Hematopoietic multipotent progenitor cell (in vitro differentiated cells): Measurements from ENCODE around the gene HDAC5. TPM values are rescaled to one million over a fixed set of nuclear protein-coding genes. Genes with fewer than 3 reads are reported as not detected.
"Not testable (repeated sequence)": the region's sequence is repeated elsewhere in the genome, so short reads cannot be mapped to it uniquely, and the experiment has no call there.

Experiments used
- DNase-seq, 3 donors: peaks; one replicate each; pipeline ENCODE4 v3.0.0-alpha.2; 2011 to 2015; ENCODE audit warnings: low read depth in 2 of 3, low spot score in 2 of 3
- total RNA-seq: library from RNA; depleted of rRNA; stranded (reverse); fragments of >200 nt; gene quantifications from one replicate; pipeline ENCODE4 v1.2.3, GENCODE V29; 2012

The HDAC5 gene
- total RNA-seq, 1 donor = 102 TPM

DNA sequence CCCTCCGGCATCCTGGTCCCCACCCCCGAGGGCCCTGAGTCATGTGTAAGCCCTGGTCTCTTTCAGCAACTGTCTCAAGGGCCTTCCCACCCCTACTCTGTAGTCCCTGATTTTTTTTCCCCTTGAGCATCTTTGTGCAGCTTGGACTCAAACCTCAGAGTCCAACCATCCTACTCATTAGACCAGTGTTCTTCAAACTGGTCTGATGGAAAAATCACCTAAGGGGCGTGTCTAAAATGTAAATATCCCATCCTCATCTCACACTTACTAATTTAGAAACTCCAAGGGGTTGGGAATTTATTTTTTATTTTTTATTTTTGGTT is 52.3 kb downstream of the HDAC5 start:
- no peak for DNase-seq

DNA sequence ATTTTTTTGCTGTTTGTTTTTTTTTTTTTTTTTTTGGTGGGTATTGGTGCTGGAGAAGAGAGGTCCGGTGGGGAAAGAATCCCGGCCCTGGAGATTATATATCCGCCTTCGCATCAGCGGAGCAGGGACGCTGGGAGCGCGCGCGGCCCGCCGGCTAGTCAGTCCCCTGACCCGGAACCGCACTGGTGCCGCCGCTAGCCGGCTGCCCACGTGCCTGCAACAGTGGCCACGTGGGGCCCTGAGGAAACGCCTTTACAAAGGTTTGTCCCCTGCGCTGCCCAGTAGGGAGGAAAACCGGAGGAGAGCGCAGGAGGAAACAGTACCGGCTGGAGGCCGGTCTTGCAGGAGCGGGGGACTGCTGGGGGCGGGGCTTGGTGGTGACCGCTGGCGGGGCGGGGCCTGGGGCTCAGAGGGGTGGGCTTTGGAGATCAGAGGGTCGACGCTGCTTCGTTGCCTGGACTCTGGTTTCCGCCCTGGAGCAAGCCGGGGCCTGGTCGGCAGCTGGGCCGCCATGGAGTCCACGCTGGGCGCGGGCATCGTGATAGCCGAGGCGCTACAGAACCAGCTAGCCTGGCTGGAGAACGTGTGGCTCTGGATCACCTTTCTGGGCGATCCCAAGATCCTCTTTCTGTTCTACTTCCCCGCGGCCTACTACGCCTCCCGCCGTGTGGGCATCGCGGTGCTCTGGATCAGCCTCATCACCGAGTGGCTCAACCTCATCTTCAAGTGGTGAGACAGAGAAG is 52.8 kb downstream of the HDAC5 start, which contains the start of gene G6PC3:
G6PC3 (plus strand) TSS at position 281 of the 743 bp plus-strand sequence; CDS start at position 512, 231 bp downstream.
- DNase-seq = peak; percentile 43 to 96 (median 93)

DNA sequence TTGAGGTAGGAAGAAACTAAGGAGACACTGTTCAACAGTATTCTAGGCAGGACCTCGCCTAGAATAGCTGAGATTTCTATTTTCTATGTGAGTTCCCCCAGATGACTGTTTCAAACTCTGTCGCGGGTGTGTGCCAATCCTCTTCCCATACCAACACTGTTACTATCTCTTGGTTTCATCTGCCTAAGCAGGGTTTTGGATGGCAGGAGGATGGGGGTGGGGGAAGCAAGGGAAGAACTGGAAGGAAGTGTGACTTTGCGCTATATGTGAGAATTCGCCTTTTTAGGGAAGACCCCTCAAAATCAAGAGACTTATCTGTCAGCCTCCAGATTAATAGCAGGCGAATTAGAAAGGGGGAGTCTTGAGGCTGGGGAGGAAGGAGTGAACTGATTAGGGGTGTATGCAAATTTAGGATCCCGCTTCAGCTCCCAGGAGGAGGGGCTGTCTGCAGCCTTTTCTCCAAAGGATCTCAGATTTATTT is 53.4 kb downstream of the HDAC5 start:
- peak in 1 of 3 donors; percentile 24 for DNase-seq

- no peak for DNase-seq
Measured at GRCh38 chr17:44067545-44067940, 55.9 kb downstream of the HDAC5 start.

- peak; percentile 92 to 94 (median 92) for DNase-seq
Measured at GRCh38 chr17:44066204-44066930, 57.1 kb downstream of the HDAC5 start, which contains the start of gene LSM12. Gene LSM12 (minus strand): TSS chr17:44066671. CDS start chr17:44066587, 84 bp downstream.

DNA sequence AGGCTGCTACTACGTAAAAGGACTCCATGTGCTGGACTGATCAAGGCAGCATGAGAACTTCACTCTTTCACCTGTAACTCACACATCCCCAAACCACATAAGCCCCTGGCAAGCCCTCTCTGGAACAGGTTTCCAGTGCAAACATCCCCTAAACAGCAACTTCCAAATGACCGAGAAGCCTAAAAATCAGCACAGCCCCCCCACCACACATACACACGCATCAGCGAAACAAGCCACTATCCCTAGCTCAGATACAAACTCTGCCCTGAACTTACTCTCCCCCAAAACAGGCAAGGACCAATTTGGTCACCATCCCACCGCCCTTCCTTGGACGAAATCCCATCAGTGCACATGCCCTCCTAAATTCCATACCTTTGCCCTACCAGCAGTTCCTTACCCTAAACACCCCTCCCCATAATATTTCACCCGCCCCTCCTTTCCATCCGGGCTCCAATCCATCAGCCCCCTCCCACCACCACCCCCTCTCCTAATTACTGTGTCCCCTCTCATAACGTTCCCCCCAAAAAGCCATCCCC is 57.7 kb downstream of the HDAC5 start:
- peak in 2 of 3 donors; percentile 25 to 35 for DNase-seq

- DNase-seq = no peak
Measured at GRCh38 chr17:44063704-44064639, 59.5 kb downstream of the HDAC5 start.

GRCh38 chr17:44062871-44063270 is 60.6 kb downstream of the HDAC5 start:
- no peak for DNase-seq

DNA sequence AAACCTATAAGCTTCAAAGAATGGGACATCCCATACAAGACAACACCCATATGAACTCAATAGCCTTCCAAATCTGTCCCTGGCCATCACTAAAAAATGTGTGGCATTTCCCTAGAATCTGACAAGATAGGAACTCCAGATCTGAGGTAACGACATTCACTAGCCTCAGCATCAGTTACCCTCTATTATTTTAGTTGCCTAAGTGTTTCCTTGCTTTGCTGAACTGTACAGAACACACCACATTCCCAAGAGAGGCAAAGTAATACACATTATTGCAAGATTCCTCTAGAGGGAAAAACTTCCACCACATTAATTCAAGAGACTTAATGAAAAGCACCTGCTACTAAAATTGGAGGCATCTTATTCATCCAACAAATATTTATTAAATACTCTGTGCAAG is 62.0 kb downstream of the HDAC5 start:
- no peak for DNase-seq

DNA sequence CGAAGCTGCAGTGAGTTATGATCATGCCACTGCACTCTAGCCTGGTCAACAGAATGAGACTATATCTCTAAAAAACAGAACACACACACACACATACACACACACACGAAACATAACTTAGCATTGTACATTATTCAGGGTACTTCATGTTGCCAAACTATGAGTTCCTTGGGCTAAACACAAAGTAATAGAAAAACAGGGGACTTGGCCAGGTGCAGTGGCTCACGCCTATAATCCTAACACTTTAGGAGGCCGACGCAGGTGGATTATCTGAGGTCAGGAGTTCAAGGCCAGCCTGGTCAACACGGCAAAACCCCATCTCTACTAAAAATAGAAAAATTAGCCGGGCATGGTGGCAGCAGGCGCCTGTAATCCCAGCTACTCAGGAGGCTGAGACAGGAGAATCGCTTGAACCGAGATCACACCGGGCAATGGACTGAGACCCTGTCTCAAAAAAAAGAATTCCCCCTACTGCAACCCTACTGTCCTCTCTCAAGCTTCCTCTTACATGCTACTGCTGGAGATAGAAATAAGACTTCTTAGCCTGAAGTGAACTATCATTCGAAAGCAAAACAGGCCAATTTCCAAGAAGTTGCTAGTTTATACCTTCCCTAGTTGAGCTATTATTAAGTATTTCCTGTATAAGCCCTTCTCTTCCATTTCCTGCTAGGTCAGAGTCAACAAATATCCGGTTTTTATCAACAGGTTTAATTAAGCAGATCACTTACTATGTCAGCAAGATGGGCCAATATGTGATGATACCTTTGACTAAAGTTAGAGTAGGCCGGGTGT is 64.1 kb downstream of the HDAC5 start:
- DNase-seq = no peak

DNA sequence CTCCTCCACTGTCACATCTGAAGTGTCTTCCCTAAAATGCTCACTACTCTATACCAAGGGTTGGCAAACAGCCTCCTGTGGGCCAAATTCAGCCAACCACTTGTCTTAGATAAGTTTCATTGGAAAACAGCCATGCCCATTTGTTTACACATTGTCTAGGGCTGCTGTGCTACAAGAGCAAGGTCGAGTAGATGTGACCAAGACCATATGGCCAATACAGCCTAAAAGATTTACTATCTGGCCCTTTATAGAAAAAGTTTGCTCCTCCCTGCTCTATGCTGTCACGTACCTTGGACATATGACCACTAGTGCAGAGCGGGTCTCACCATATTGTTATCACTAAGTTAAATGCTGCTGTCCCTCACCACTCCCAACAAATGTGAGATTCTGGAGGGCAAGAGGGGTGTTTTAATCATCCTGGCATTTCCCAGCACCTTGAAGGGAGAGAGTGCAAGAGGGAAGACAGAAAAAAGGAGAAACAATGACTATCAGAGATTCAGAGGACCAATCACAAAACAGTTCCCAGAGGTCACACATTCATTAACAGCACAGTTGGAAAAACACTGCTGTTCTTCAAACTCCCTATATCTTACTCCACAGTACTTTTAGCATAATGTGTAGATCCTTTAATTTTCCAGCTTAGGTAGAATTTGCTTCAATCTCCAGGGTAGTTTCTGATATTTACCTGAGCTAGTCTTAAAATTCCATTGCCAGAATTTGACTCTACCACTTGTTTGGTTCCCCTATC is 70.1 kb downstream of the HDAC5 start:
- no peak for DNase-seq

GRCh38 chr17:44049294-44050060 is 74.0 kb downstream of the HDAC5 start:
- no peak for DNase-seq

- DNase-seq = not testable (repeated sequence)
Measured at GRCh38 chr17:44046893-44047292, 76.5 kb downstream of the HDAC5 start.

- DNase-seq = no peak
Measured at GRCh38 chr17:44045486-44045885, 78.0 kb downstream of the HDAC5 start.

DNA sequence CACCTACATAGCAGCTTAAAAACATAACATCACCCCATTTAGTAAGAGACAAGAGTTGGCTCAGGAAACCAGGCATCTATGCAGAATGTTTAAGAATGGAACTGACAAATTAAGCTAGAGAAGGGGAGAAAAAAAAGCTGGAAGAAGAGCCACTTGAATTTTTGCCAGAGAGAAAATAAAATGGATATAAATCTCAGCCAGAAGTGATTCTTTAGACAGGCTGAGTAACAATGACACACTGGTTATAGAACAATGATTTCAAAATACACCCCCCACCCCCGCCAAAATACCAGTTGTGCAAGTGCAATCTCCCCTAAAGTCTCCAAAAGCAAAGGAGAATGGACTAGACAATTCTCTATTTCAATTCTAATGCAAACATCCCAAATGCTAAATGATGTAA is 79.4 kb downstream of the HDAC5 start:
- DNase-seq = no peak

DNA sequence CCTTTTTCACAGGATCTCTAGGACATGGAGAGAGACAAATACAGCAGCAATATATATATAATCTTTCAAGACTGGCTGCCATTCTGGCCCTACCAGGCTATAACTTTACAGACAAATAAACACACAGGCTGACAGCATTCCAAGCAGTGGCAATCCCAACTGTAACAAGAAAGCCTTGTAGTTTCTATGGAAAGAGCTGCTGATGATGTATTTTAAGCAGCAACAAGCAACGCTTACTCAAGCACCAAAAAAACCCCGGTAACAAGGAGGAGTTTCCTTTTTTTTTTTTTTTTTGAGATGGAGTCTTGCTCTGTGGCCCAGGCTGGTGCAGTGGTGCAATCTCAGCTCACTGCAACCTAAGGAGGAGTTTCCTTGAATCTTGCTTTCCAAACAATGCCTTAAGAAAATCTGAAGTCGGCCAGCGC is 80.2 kb downstream of the HDAC5 start:
- DNase-seq = no peak

DNA sequence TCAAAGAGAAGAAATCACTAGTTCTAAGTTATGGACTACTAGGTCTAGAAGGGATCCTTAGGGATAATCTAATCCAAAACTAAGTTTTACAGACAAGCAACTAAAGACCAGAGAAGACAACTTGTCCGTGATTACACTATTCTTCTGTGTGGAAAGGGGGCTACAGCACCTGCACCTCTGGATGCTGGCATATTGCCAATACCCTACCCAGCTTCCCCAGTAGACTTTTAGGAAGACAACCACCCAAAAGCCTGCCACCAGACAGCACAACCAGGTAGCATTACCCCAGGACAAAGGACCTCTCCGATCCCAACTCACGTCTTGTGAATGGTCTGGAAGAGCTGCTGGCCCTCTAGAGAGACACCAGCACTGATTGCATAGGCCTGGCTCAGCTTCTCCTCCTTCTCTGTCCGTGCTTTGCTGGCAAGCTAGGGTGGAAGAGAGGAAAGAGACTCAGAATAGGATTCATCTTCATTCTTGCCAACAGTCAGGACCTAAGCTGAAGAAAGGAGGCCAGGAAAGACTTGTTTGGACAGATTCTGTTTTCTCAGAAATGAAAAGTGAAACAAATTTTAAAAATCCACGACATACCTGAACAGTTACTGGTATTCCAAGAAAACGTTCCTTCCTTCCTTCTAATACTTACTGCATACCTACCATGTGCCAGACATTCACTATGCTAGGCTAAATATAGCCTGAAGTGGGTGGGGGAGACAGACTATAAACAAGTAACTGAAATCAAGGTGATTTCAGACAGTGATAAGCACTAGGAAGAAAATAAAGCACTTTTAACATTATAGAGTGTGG is 83.4 kb downstream of the HDAC5 start:
- DNase-seq = no peak
